HFFc6 (cell line): Measurements from ENCODE around the gene FLNB. TPM values are rescaled to one million over a fixed set of nuclear protein-coding genes. Genes with fewer than 3 reads are reported as not detected.
A peak's percentile ranks its signal among the peaks of the same experiment; 100 is the strongest.

Experiments used
- DNase-seq: peaks from one replicate; pipeline ENCODE4 v3.0.0-alpha.2; 2018
- H3K27ac Mint-ChIP-seq: 2 replicates; pipeline ENCODE4 v1.8.0; 2020; ENCODE audit warnings: mild to moderate bottlenecking, mixed read lengths
- H3K27me3 Mint-ChIP-seq: 2 replicates; pipeline ENCODE4 v1.8.0; 2021; ENCODE audit warnings: mild to moderate bottlenecking, moderate library complexity, mixed read lengths; ENCODE audit not compliant: insufficient read depth
- H3K36me3 Mint-ChIP-seq: 2 replicates; pipeline ENCODE4 v1.8.0; 2021; ENCODE audit warnings: low read depth, mixed read lengths
- H3K4me1 Mint-ChIP-seq: 2 replicates; pipeline ENCODE4 v1.8.0; 2020; ENCODE audit warnings: low read depth, mixed read lengths
- H3K4me3 Mint-ChIP-seq: 2 replicates; pipeline ENCODE4 v1.8.0; 2020; ENCODE audit warnings: mild to moderate bottlenecking, moderate library complexity, mixed read lengths
- H3K9me3 Mint-ChIP-seq: 2 replicates; pipeline ENCODE4 v1.8.0; 2020; ENCODE audit warnings: mild to moderate bottlenecking, mixed read lengths
- CTCF ChIP-seq: fragments of 200-600 bp; sonication (generic); IDR thresholded peaks from 2 replicates; pipeline ENCODE4 v1.5.0; 2021; ENCODE audit warnings: antibody characterized with exemption, mild to moderate bottlenecking
- total RNA-seq, 6 experiments: library from RNA; stranded (reverse); fragmentation: NEBNext Ultra II Directional; extraction: Animal tissue kit (Norgen Biotek cat#: 25700); gene quantifications; 2 replicates in 1 of 6; 3 replicates in 5 of 6; pipeline ENCODE4 v1.2.3, GENCODE V29; 2021

The FLNB gene
- total RNA-seq, 6 experiments from 2014 or later, result 93.8 to 117 (median 98.7) TPM

- Mint-ChIP-seq H3K4me3 (no peak overlapping the region), H3K27ac (no peak overlapping the region), H3K4me1 (peaks cover 28% of the 10 kb centered on the region), H3K27me3 (peaks cover 5% of the 10 kb centered on the region), H3K36me3 (peaks cover 23% of the 10 kb centered on the region), H3K9me3 (no peaks in the 10 kb centered on the region)
- TF ChIP-seq CTCF, result no peak
- DNase-seq, result no peak
Observed at GRCh38 chr3:58169371-58169770, 161.1 kb downstream of the FLNB start.

- H3K4me3 Mint-ChIP-seq, result no peak overlapping the region
- H3K9me3 Mint-ChIP-seq, result no peaks in the 10 kb centered on the region
- no peak for TF ChIP-seq CTCF
- DNase-seq, result no peak
- peaks cover 5% of the 10 kb centered on the region for H3K27me3 Mint-ChIP-seq
- H3K36me3 Mint-ChIP-seq, result peaks cover 23% of the 10 kb centered on the region
- H3K4me1 Mint-ChIP-seq, result peaks cover 31% of the 10 kb centered on the region
- H3K27ac Mint-ChIP-seq, result no peak overlapping the region
Observed at GRCh38 chr3:58170376-58170775, 162.2 kb downstream of the FLNB start.

DNA sequence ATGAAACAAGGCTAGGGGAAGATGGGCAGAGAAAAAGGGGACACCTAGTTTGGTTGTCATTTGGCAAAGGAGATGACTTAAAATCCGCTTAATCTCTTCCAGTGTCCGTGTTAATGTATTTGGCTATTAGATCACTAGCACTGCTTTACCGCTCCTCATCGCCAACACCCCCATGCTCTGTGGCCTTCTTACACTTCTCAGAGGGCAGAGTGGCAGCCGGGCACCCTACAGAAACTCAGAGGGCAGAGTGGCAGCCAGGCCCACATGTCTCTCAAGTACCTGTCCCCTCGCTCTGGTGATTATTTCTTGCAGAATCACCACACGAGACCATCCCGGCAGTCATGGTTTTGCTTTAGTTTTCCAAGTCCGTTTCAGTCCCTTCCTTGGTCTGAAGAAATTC lies 162.9 kb downstream of the FLNB start:
- TF ChIP-seq CTCF, result no peak

GRCh38 chr3:58173029-58173668 lies 164.9 kb downstream of the FLNB start:
- H3K36me3 Mint-ChIP-seq, result peaks cover 10% of the 10 kb centered on the region
- no peak overlapping the region; the same call in 1 of the 2 replicates for H3K27ac Mint-ChIP-seq
- DNase-seq, result no peak
- peaks cover 17% of the 10 kb centered on the region for H3K4me1 Mint-ChIP-seq
- H3K27me3 Mint-ChIP-seq, result peaks cover 3% of the 10 kb centered on the region
- H3K9me3 Mint-ChIP-seq, result no peaks in the 10 kb centered on the region
- no peak for TF ChIP-seq CTCF
- H3K4me3 Mint-ChIP-seq, result no peak overlapping the region

More for the DNA sequence above, 162.9 kb downstream of the FLNB start:
- H3K4me1 Mint-ChIP-seq, result peaks cover 31% of the 10 kb centered on the region
- peaks cover 5% of the 10 kb centered on the region for H3K27me3 Mint-ChIP-seq
- DNase-seq, result no peak
- H3K36me3 Mint-ChIP-seq, result peaks cover 17% of the 10 kb centered on the region
- no peaks in the 10 kb centered on the region for H3K9me3 Mint-ChIP-seq
- H3K27ac Mint-ChIP-seq, result no peak overlapping the region
- H3K4me3 Mint-ChIP-seq, result no peak overlapping the region

DNA sequence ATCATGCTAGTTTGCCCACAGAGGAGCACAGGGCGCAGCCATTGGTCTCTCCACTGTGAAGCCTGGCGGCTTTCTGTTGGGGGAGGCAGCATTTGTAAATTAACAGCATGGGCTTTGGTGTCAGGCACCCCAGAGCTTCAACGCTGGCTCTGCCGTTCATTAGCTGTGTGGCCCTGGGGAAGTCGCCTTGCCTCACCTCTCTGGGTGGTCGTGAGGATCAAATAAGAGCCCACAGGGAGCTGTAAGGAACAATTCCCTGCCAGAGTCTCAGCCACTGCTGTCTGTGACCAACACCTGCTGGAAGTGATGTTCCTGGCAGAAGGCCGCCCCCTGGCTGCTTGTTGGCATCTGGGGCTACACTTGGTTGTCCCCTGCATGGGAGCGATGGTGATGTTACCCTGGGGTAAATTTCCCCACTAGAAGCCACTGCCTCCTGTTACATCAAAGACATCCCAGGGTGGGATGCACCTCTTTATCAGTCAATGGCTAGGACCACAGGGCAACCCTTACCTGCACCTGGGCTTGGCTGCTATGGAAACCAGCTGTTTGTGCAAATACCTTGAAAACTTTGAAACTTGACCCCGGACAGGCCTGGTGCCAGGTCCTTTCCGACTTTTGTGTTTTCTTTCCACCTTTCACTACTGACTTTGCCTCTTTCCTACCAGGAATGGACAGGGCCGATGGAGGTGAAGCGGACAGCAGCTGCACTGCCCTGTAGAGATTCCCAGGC lies 165.6 kb downstream of the FLNB start:
- Mint-ChIP-seq H3K27me3 (peaks cover 7% of the 10 kb centered on the region), H3K36me3 (peaks cover 3% of the 10 kb centered on the region), H3K4me1 (peaks cover 13% of the 10 kb centered on the region), H3K4me3 (no peak overlapping the region), H3K9me3 (no peaks in the 10 kb centered on the region), H3K27ac (no peak overlapping the region; the same call in 1 of the 2 replicates)
- DNase-seq, result no peak
- TF ChIP-seq CTCF, result peak; percentile 61
